Type B pancreatic cell (in vitro differentiated cells): ENCODE data around the gene ITIH1. TPM values are rescaled to one million over a fixed set of nuclear protein-coding genes. Genes with fewer than 3 reads are reported as not detected.

Experiments used
- DNase-seq: peaks from one replicate; pipeline ENCODE4 v3.0.0; 2021; ENCODE audit warnings: mixed read lengths; ENCODE audit not compliant: unreplicated experiment; ENCODE audit errors: extremely low spot score
- H3K27ac Mint-ChIP-seq: 2 replicates; pipeline ENCODE4 v1.8.0; 2021; ENCODE audit warnings: mild to moderate bottlenecking, mixed read lengths
- H3K27me3 Mint-ChIP-seq: 2 replicates; pipeline ENCODE4 v1.8.0; 2021; ENCODE audit warnings: mixed read lengths
- H3K36me3 Mint-ChIP-seq: 2 replicates; pipeline ENCODE4 v1.8.0; 2021; ENCODE audit warnings: mixed read lengths
- H3K4me1 Mint-ChIP-seq: one replicate; pipeline ENCODE4 v1.8.0; 2021; ENCODE audit warnings: mixed read lengths; ENCODE audit not compliant: unreplicated experiment
- H3K4me3 Mint-ChIP-seq: 2 replicates; pipeline ENCODE4 v1.8.0; 2021; ENCODE audit warnings: mild to moderate bottlenecking, mixed read lengths
- H3K9me3 Mint-ChIP-seq: 2 replicates; pipeline ENCODE4 v1.8.0; 2021; ENCODE audit warnings: mixed read lengths
- total RNA-seq: library from RNA; stranded (reverse); gene quantifications from 2 replicates; pipeline ENCODE4 v1.2.1, GENCODE V29; 2021; ENCODE audit warnings: low replicate concordance
- TF ChIP-seq, protein P1 (sequence below): fragments of 200-600 bp; sonication (generic); conservative IDR thresholded peaks from 2 replicates; pipeline ENCODE4 v1.5.0; 2021; ENCODE audit warnings: antibody characterized with exemption, mild to moderate bottlenecking

ITIH1 gene
- total RNA-seq, 1 donor from 2014 or later, result 8.0 TPM

DNA sequence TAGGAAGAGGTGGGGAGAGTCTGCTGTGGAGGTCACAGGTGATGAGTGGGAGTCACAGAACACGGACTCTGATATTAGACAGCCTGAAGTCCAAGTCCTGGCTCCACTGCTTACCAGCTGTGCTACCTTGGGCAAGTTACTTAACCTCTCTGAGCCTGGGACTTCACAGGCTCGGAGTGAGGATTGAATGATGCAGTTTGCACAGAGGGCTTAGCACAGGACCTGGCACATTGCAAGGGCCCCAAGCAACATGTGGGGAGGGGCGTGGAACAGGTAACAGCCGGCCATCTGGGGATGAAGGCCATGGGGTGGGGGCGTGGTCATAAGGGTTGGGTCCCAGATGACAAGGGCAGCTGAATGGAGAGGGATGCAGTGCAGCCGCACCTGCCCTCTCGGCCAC lies 12.9 kb downstream of the ITIH1 start:
- DNase-seq, result no peak
- Mint-ChIP-seq H3K4me1 (peaks cover 8% of the 10 kb centered on the region), H3K27me3 (peaks cover 2% of the 10 kb centered on the region), H3K27ac (no peak overlapping the region), H3K36me3 (no peaks in the 10 kb centered on the region), H3K9me3 (no peaks in the 10 kb centered on the region), H3K4me3 (no peak overlapping the region)
- TF ChIP-seq, protein P1, sequence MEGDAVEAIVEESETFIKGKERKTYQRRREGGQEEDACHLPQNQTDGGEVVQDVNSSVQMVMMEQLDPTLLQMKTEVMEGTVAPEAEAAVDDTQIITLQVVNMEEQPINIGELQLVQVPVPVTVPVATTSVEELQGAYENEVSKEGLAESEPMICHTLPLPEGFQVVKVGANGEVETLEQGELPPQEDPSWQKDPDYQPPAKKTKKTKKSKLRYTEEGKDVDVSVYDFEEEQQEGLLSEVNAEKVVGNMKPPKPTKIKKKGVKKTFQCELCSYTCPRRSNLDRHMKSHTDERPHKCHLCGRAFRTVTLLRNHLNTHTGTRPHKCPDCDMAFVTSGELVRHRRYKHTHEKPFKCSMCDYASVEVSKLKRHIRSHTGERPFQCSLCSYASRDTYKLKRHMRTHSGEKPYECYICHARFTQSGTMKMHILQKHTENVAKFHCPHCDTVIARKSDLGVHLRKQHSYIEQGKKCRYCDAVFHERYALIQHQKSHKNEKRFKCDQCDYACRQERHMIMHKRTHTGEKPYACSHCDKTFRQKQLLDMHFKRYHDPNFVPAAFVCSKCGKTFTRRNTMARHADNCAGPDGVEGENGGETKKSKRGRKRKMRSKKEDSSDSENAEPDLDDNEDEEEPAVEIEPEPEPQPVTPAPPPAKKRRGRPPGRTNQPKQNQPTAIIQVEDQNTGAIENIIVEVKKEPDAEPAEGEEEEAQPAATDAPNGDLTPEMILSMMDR, result no peak

DNA sequence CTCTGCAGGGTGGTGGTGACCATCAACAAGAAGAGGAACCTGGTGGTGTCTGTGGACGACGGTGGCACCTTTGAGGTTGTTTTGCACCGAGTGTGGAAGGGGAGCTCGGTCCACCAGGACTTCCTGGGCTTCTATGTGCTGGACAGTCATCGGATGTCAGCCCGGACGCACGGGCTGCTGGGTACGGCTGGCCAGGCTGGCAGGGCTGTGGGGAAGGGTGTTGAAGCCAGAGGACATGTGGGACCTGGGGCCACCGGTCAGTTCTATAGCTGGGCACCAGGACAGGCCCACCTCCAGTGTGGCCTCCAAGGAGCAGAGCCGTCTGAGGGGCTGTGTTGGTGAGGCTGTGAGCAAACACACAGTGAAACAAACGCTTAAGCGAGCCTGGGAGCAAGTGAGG lies 13.3 kb downstream of the ITIH1 start:
- H3K36me3 Mint-ChIP-seq, result no peaks in the 10 kb centered on the region
- DNase-seq, result no peak
- peaks cover 2% of the 10 kb centered on the region for H3K27me3 Mint-ChIP-seq
- H3K9me3 Mint-ChIP-seq, result no peaks in the 10 kb centered on the region
- TF ChIP-seq, protein P1, result no peak
- H3K4me3 Mint-ChIP-seq, result no peak overlapping the region
- no peak overlapping the region for H3K27ac Mint-ChIP-seq
- peaks cover 8% of the 10 kb centered on the region for H3K4me1 Mint-ChIP-seq

DNA sequence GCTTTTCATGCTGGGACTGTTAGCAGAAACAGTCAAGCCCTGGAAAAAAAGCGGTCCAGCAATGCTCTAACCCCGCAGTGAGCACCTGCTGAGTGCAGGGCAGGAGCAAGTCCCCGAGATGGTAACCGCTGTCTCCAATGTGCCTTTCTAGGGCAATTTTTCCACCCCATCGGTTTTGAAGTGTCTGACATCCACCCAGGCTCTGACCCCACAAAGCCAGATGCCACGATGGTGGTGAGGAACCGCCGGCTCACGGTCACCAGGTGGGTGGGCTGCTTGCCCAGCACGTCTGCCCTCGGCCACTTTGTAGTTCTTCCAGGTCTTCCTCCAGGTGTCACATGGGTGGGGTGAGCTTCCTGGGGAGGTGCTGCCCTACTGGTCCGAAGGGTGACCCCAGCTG lies 14.0 kb downstream of the ITIH1 start:
- peaks cover 8% of the 10 kb centered on the region for H3K4me1 Mint-ChIP-seq
- no peaks in the 10 kb centered on the region for H3K36me3 Mint-ChIP-seq
- H3K9me3 Mint-ChIP-seq, result no peaks in the 10 kb centered on the region
- TF ChIP-seq, protein P1, result no peak
- H3K4me3 Mint-ChIP-seq, result no peak overlapping the region
- H3K27me3 Mint-ChIP-seq, result peaks cover 2% of the 10 kb centered on the region
- DNase-seq, result no peak
- no peak overlapping the region for H3K27ac Mint-ChIP-seq

DNA sequence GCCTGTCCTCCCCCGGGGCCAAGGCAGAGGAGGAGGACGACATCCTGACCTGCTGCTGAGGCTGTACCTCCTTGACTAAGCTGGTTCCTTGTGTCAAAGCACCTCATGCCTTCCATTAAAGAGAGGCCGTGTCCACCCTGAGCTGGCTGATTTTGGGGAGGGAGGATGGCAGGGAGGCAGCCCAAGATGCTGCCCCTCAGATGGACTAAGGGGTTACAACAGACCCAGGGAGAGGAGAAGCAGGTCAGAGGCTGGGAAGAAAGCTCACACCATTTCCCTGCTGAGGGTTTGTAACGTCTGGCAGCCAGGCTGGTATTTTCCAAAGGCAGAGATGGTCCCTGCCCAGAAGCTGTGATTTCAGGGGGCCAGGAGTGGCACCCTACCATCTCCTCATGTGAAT lies 14.5 kb downstream of the ITIH1 start:
- H3K4me3 Mint-ChIP-seq, result no peak overlapping the region
- peaks cover 2% of the 10 kb centered on the region for H3K27me3 Mint-ChIP-seq
- H3K4me1 Mint-ChIP-seq, result peaks cover 8% of the 10 kb centered on the region
- no peaks in the 10 kb centered on the region for H3K9me3 Mint-ChIP-seq
- H3K36me3 Mint-ChIP-seq, result no peaks in the 10 kb centered on the region
- no peak overlapping the region for H3K27ac Mint-ChIP-seq
- TF ChIP-seq, protein P1, result no peak
- no peak for DNase-seq

DNA sequence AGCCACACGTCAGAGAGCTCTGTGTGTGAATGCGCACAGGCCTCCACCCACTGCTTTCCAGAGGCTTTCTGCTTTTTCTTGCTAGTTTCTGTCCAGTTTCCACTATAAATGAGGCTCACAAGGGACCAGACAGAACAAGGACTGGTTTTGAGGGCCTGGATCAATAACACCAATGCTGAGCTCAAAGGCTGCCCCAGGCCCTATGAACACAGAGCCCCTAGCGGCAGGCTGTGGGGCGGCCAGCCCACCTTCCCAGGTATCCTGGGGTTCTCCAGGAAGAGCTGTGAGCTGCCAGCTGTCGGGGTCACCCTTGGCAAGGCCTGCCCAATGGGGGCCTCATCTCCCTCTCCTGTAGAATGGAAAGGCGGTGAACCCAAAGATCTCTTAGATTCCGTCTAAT lies 15.0 kb downstream of the ITIH1 start:
- TF ChIP-seq, protein P1, result peak; percentile 51
- Mint-ChIP-seq H3K4me3 (no peak overlapping the region), H3K4me1 (peaks cover 8% of the 10 kb centered on the region), H3K36me3 (no peaks in the 10 kb centered on the region), H3K27me3 (peaks cover 2% of the 10 kb centered on the region), H3K9me3 (no peaks in the 10 kb centered on the region), H3K27ac (no peak overlapping the region)
- DNase-seq, result no peak

DNA sequence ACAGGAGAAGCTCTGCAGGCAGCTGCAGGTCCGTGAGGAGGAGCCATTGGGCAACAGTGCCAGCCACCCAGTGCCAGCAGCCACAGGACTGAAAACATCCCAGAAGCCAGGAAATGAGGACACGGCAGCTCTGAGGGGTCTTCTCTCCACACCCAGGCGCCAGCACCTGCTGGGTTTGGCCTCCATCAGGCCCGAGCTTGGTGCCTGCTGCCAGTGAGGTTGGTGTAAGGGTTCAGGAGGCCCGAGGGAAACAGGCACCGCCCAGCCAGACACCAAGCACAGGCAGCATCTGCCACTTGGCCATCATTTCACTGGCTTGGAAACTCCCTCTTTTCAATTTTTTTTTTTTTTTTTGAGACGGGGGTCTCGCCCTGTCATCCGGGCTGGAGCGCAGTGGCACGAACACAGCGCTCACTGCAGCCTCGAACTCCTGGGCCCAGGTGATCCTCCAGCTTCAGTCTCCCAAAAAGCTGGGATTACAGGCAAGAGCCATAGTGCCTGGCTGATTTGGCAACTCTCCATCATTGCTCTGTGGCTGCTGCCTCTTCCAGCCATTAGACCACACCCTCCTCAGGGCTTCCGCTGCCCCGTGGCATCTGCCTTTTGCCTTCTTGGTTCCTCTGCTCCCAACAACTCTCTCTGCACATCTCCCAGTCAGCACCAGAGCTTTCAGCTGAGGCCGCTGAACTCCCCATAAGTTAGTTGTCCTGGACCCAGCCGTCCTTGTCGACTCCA lies 15.7 kb downstream of the ITIH1 start:
- H3K36me3 Mint-ChIP-seq, result no peaks in the 10 kb centered on the region
- H3K4me1 Mint-ChIP-seq, result peaks cover 8% of the 10 kb centered on the region
- H3K4me3 Mint-ChIP-seq, result no peak overlapping the region
- H3K27ac Mint-ChIP-seq, result no peak overlapping the region
- H3K27me3 Mint-ChIP-seq, result peaks cover 2% of the 10 kb centered on the region
- TF ChIP-seq, protein P1, result no peak
- no peaks in the 10 kb centered on the region for H3K9me3 Mint-ChIP-seq
- no peak for DNase-seq
